GM04504 (cell line): ENCODE measurements around the gene SARNP.
"Not testable (repeated sequence)": the region's sequence is repeated elsewhere in the genome, so short reads cannot be mapped to it uniquely, and the experiment has no call there.

Experiments used
- DNase-seq: peaks from one replicate; pipeline ENCODE4 v3.0.0-alpha.2; 2012; ENCODE audit warnings: low read depth

Gene SARNP

DNA sequence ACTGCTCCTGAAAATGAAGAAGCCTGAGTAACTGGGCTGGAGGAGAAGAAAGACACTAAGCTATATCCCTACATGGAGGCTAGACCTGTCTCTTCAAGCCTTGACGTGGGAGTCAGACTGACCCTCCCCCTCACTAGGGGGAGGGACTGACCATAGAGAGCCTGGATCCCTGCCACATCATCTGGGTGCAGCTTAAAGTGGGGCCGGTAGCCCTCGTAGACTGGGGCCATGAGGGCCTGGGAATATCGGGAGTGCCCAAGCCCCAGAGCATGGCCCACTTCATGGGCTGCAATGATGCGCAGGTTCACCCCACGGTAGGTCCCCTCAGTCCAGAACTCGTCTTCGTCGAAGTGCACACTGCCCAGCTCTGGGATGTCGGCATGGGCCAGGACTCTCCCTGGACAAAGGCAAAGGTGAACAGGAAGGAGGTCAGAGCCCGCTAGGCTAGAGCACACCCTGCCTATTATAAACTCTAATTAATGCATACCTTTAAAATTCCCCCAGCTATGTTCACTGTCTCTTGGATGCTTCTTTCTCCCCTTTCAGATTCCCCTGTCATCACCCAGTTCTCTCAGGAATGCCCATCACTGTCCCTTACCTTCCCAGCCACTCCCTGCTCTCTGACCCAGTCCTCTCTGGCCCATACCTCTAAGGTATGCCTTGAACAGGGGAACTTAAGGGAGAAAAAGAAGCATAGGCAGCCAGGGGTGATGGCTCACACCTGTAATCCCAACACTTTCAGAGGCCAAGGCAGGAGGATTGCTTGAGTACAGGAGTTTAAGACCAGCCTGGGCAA is 22.0 kb upstream of the SARNP start:
- no peak for DNase-seq

DNA sequence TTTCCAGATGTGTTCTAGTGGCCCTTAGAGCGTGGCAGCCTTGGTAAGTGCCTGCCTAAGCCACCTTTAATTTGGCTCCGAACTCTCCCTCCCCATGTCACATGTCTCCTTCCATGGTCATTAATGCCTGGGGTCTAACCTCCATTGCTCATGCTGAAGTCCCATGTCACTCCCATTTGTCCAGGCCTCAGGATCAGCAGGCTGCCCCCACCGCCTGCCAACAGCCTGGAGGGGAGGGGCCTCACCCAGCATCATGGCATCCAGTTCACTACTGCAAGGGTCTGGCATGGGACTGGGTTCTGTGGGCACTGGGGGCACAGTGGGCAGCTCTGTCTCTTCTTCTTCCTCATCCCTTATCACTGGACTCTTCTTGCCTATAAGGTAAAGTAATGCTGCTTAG is 20.8 kb upstream of the SARNP start:
- no peak for DNase-seq

DNA sequence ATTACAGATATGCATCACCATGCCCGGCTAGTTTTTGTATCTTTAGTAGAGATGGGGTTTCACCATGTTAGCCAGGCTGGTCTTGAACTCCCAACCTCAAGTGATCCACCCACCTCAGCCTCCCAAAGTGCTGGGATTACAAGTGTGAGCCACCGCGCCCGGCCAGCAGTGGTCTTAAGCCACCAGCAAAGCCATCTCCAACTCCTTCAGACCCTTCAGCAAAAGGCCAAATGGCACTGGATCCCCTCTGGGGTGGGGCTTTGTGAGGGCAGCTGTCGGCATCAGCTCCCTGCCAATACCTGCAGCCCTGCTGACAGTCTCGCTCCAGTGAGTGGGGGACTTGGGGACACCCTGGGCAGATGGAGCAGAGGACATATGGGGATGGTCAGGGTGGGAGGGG is 16.9 kb upstream of the SARNP start:
- not testable (repeated sequence) for DNase-seq

DNA sequence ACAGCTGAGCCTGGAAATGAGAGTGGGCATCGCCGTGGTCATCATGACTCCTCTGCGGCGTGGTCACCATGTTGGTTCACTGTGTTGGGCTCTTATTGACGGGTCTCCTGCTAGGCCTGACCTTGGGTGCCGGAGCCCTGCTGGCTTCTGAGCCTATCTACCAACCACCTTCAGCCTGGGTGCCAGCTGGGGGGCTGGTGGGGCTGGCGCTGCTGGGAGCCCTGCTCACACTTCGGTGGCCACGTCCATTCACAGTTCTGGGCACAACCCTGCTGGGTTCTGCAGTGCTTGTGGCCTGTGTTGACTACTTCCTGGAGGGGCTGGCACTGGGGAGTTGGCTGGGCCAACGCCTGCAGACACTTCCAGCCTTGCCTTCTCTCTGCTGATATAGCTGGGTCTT is 15.5 kb upstream of the SARNP start:
- no peak for DNase-seq

DNA sequence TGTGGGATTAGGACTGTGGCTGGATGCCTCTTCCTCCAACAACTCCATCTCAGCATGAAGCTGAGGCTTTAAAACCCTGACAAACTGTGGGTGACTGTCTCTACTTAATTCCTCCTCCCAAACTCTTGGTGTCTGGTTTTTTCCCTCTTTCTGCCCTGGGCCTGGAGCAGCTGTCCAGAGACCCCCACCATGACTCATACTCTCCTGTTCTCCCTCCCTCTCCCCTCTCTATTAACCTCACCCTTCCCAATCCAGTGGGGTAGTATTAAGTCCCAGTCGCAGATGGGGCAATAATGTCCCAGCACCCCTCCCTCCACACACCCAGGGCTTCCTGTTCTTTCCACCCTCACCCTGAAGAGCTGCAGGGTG is 13.9 kb upstream of the SARNP start:
- no peak for DNase-seq

DNA sequence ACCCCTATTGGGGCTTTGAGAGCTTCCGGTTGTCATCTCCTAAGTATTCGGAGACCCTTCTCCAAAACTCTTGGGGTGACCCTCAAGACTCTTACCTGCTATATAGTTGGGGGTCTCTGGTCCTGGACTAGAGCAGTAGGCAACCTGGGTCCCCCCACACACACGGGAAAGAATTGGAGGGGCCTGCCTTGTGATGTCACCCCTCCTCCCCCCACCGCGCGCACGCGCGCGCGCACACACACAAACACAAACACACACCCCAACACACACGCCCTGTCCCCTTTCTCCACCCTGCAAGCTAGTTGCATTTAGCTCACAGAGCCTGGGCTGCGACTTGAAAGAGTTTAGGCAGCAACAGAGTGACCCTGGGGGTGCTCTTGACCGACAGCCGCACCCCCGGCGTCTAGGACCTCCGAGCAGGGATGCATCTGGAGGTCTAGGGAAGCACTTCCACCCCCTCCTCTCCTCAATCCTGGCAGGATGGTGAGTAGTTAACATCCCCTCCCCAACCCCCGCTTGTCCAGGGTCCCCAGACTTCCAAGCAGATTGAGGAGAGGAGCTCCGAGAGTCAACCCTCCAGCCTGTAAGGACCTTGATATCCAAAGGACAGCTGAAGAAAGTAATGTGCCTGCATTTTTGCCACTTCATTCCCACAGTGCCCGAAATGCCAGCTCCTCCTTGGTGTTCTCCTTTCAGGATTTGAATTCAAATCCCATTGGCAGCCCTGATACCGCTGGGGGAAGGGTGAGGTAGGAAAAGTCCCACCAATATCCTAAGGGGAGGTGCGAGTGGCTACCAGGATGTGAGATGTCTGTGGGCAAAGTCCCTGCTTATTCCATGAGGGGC is 13.3 kb upstream of the SARNP start:
- DNase-seq = no peak

DNA sequence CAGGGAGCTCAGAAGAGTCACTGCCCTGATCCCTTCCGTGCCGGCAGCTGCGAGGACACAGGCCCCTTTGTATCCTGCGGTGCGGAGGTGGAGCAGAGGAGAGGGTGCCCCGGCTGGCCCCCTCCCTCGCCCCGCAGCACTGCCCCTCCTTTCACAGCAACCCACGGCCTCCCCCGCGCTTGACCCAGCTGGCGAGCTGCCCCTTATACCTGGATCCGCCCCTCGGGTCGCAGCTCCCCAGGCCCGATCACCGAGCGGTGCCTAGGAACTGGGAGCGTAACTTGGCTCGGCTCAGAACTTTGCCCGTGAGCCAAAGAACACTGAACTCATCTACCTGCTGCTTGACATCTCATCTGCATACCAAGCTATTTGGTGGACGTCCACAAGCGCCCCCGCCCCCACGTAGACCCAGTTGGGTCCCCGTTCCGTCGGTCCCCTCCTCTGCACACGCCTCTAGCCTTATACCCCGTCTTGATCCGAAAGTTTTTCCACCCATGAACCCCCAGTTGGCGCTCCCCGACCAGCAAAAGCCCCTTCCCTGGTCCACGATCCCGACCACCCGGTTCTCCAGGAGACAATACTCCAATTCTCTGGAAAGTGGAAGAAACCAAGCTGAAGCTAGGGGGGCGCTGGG is 12.6 kb upstream of the SARNP start:
- no peak for DNase-seq

DNA sequence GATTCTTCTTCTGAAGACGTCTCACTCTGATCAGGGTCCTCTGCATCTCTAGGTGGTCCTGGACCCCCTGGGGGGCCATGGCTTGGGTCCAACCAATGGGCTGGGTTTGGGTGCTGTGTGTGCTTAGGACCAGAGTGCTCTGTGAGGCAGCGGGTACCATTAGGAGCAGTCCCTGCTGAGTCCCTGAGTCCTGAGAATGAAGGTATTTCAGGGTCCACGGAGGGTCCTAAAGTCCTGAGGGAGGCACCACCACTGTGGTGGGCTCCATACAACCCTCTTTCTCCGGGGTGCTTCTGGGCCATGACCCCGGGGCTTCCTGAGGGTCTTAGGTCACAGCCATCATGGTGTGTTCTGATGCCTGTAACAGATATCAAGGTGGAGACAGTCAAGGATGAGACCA is 10.8 kb upstream of the SARNP start:
- no peak for DNase-seq

DNA sequence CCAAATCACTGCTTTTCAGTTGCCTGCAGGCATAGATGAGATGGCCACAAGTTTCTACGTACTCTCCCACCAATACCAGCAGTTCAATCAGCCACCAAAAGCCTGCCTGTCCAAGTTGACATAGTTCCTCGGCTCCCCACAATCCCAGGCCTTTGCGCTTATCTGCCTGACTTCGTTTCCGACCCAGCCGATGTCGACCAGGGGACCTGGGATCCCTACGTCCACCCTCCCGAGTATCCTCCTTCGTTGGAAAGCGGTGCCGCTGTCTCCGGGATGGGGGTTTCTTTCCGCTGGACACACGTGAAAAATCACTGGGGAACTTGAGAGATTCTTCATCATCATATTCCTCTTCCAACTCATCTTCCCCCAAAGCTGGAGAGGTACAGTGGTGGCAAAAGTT is 10.3 kb upstream of the SARNP start:
- no peak for DNase-seq

DNA sequence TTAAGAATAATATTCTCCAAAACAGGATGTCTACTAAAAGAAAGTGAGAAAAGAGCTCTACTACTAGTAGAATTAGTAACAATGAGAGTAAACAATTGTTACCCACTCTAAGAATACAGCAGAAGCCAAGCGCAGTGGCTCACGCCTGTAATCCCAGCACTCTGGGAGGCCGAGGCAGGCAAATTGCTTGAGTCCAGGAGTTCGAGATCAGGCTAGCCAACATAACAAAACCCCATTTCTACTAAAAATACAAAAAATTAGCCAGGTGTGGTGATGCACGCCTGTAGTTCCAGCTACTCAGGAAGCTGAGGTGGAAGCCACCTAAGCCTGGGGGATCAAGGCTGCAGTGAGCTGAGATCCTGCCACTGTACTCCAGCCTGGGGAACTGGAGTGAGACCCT is 7.2 kb upstream of the SARNP start:
- DNase-seq = no peak

DNA sequence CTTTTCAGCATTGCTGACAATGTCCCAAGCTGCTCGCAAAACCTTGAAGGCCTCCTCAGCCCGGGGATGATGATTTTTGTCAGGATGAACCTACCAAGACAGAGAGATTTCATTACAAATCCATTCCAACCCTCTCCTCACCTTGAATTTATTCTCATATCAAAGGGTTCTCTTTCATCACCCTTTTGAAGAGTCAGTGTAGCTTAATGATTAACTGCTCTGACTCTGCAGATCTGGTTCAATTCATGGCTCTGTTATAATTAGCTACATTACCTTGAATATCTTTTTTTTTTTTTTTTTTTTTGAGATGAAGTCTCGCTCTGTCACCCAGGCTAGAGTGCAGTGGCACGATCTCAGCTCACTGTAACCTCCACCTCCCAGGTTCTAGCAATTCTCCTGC is 5.9 kb upstream of the SARNP start:
- DNase-seq = no peak

DNA sequence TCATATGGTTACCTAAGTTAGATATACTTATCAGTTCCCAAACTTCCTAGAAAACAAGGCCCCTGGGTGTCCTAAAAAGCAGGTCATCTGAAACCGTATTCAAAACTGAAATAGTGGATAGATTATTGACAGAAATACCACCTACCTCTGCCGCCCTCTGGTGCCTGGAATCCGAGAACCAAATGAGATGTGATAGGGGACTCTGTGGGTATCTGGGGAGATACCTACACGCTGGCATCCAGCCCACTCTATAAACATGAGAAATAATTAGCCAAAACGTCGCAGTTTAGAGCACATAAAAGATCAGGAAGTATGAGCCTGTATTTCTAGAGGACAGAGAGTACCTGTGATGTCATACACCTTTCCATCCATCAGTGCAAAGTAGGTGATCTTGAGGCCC is 4.7 kb upstream of the SARNP start:
- DNase-seq = no peak

DNA sequence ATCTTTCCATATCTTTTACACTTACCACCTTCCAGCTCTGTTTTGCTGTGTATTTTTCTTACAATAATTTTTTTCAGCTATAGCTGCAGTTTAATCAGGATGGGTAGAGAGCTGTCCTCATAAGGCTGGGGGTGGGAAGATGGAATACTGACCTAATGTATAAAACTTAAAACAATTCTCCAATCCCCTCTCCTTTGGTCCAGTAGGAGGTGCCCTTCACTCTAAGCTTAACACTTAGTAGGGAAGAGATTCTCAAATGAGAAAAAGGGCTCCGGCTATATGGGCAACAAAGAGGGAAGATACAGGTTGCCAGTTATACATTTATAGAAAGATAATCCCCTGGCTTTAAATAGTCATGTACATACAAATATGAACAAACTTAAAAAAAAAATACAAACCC is 3.2 kb upstream of the SARNP start:
- DNase-seq = no peak

DNA sequence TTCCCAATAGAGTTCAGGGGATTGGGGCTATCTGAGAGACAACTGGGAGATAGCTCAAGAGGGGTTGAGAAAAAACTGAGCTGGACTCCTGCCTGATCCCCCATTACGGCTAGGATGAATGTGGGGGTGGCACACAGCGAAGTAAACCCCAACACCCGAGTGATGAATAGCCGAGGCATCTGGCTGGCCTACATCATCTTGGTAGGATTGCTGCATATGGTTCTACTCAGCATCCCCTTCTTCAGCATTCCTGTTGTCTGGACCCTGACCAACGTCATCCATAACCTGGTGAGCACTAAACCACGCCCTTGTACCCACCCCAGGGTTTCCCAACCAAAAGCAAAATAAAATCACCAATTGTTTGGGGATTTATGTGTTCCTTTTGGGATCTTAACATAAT is 1.4 kb upstream of the SARNP start:
- no peak for DNase-seq

DNA sequence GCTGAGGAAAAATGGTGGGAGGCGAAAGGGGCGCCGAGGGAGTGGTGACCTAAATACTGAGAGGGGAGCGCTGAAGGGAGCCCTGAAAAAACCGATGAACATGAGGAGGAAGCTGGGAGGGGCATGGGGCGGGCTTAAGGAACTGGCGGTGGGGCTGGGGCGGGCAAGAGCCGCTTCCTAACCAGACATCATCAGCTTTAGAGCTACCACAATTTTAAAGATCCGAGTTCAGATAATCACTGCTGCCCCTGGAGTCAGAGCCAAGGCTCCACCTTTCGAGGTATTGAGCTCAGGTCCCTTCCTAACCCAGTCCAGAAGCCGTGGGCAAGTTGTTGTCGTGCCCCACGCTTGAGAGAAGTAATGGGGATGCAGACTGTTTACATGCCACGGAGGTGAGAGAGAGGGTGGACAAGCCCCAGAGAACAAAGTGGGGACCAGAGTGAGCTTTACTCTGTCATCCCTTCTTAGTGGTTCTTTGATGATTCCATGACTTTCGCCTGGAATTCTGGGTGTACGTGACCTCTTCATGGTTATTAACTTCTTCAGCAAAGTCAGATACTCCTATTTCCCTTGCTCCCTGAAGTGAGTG is 710 bp upstream of the SARNP start:
- DNase-seq = no peak

DNA sequence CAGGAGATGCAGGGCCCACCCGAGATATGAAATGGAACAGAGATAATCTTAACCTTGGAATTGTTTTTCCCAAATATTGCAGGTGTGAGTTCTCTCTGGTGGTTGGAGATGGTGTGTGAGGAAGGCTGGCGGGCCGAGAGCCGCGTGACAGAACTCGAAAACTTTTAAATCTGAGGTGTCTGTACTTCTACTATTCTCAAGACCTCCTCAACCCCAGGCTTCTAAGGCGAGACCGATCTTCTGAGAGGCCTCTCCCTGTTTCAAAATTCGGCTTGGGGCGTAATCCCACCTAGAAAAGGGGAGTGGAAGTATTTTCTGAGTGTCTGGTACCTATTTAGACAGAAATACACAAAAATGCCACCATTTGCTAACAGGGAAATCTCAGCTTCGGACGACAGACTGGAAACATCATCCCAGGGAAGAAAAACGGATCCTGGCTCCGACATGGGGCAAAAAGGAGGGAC is 611 bp downstream of the SARNP start:
- no peak for DNase-seq

DNA sequence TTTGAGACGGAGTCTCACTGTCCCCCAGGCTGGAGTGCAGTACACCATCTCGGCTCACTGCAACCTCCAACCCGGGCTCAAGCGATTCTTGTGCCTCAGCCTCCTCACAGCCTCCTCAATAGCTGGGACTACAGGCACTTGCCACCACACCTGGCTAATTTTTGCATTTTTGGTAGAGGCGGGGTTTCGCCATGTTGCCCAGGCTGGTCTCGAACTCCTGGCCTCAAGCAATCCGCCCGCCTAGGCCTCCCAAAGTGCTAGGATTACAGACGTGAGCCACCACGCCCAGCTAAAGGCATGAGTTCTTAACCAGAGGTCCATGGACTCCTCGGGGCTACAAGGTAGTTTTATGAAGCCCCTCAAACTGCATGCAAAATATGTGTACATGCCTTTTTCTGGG is 2.1 kb downstream of the SARNP start:
- DNase-seq = no peak

DNA sequence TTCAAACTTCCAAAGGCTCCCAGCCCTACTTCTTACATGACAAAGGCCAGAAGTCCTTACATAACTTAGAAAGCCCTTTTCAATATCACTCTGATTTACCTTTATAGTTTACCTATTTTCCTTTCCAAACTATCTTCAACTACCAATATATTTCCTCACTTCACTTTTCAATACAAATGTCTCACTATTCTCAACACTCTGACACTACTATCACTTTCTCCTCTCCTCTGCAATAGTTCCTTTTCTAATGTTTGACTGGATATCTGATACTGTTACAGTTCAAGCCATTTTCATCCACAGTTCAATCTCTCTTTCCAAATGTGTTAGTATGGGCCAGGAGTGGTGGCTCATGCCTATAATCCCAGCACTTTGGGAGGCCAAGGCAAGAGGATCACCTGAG is 3.3 kb downstream of the SARNP start:
- no peak for DNase-seq

DNA sequence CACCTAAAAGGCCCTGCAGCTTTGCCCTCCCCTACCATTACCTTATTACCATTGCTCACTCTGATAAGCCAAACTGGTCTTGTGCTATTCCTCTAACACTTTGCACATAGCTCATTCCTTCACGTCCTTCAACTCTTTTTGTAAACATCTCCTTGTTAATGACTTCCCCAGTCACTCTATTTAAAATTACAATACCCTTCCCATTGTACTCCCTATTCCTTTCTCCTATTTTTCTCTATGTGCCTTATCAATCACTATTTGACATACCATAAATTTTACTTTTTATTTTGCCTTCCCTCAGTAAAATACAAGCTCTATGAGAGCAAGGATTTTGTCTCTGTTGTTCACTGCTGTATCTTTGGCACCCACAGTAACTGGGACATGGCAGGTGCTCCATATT is 5.4 kb downstream of the SARNP start:
- no peak for DNase-seq

DNA sequence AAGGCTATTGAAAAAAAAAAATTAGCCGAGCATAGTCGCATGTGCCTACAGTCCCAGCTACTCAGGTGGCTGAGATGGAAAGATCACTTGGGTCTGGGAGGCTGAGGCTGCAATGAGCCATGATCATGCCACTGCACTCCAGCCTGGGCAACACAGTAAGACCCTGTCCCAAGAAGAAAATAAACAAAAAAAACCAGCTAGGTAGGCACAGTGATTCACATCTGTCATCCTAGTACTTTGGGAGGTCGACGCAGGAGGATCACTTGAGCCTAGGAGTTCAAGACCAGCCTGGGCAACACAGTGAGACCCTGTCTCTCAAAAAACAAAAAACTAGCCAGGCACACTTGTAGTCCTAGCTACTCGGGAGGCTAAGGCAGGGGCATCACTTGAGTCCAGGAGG is 8.2 kb downstream of the SARNP start:
- DNase-seq = no peak

DNA sequence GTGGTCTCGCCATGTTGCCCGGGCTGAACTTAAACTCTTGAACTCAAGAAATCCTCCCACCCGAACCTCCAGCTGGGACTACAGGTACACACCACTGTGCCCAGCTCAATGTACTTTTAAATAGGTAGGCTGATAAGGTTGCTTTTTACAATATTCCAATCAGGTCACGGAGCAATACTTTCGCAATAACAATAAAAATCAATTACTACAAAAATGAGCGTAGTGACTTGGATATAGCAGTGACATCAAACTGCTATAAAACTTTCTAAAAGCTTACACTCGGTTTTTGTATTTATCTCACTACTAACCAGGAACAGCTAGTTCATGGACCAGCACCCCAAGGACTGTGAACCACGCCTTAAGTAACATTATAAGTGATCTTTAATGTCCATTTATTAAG is 10.5 kb downstream of the SARNP start:
- DNase-seq = no peak

DNA sequence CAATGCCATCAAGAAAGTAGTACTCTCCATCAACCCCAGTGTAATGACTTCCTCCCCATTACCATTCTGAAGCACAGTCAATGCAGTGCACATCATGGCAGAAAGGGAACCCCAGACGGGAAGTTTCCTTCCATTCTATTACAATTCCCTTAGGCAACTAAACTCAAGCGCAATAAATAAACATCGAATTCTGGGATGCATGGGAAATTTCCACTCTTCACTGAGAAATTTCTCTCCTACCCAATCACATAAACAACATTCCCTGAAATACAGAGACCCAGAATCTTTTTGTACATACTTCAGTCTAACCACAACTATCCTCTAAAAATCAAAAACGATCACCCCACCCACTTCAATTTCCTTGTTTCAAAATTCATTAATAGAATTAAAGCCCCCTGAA is 20.0 kb downstream of the SARNP start:
- DNase-seq = no peak

DNA sequence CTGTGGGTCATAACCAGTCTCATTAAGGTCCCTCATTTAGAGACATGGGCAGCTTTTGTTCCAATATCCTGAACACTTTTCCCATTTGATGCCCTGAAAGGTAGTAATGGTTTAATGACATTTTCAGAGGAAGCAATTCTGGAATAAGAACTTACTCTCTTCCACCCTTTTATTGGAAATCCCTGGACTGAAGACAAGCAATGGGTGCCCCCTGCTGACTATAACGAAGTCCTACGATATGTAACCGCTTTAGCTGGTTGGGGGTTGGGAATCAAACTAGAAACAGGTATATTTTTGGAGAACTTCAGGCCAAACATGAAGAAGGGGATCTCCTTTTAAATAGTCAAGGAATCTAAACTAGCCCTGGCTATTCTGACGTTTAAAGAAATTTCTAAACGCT is 20.5 kb downstream of the SARNP start:
- DNase-seq = peak; percentile 19
